Astrocyte (in vitro differentiated cells and primary cell): ENCODE measurements around the gene BST1. TPM values are rescaled to one million over a fixed set of nuclear protein-coding genes. Genes with fewer than 3 reads are reported as not detected.
"Not testable (repeated sequence)": the region's sequence is repeated elsewhere in the genome, so short reads cannot be mapped to it uniquely, and the experiment has no call there.

ENCODE experiments used
- DNase-seq: peaks from one replicate; pipeline ENCODE4 v3.0.0-alpha.2; 2010; ENCODE audit warnings: low read depth
- FAIRE-seq: peaks from 2 replicates; lab custom pipeline; 2011; peaks lifted over from hg19 to GRCh38; lab: Jason Lieb, UNC
- H2AFZ ChIP-seq: 2 replicates; pipeline ENCODE4 v1.6.0; 2012; ENCODE audit warnings: low read depth, low read length, inconsistent platforms
- H3K27ac ChIP-seq: 2 replicates; pipeline ENCODE4 v1.5.1; 2011; ENCODE audit warnings: low read depth, low read length, inconsistent platforms
- H3K27me3 ChIP-seq: 2 replicates; pipeline ENCODE4 v1.6.0; 2011; ENCODE audit warnings: low read length, inconsistent platforms; ENCODE audit not compliant: insufficient read depth
- H3K36me3 ChIP-seq: 2 replicates; pipeline ENCODE4 v1.5.1; 2011; ENCODE audit warnings: low read length, inconsistent platforms; ENCODE audit not compliant: insufficient read depth
- H3K4me1 ChIP-seq: 2 replicates; pipeline ENCODE4 v1.5.1; 2011; ENCODE audit warnings: low read length, inconsistent platforms; ENCODE audit not compliant: insufficient read depth
- H3K4me2 ChIP-seq: 2 replicates; pipeline ENCODE4 v1.6.0; 2012; ENCODE audit warnings: low read length, inconsistent platforms
- H3K4me3 ChIP-seq: 2 replicates; pipeline ENCODE4 v1.5.1; 2011; ENCODE audit warnings: low read depth, mild to moderate bottlenecking, low read length, inconsistent platforms; ENCODE audit not compliant: insufficient read depth
- H3K79me2 ChIP-seq: 2 replicates; pipeline ENCODE4 v1.6.0; 2012; ENCODE audit warnings: mild to moderate bottlenecking, low read length, inconsistent platforms; ENCODE audit not compliant: insufficient read depth
- H3K9ac ChIP-seq: 2 replicates; pipeline ENCODE4 v1.6.0; 2012; ENCODE audit warnings: mild to moderate bottlenecking, low read length, inconsistent platforms
- H3K9me3 ChIP-seq: 2 replicates; pipeline ENCODE4 v1.5.1; 2012; ENCODE audit warnings: low read depth, mild to moderate bottlenecking, low read length, inconsistent platforms; ENCODE audit not compliant: insufficient read depth
- H4K20me1 ChIP-seq: 2 replicates; pipeline ENCODE4 v1.6.0; 2012; ENCODE audit warnings: low read length, inconsistent platforms; ENCODE audit not compliant: insufficient read depth
- H3K27ac Mint-ChIP-seq: one replicate; pipeline ENCODE4 v1.8.0; 2021; ENCODE audit warnings: mild to moderate bottlenecking, mixed read lengths; ENCODE audit not compliant: unreplicated experiment
- H3K27me3 Mint-ChIP-seq: one replicate; pipeline ENCODE4 v1.8.0; 2021; ENCODE audit warnings: low read depth, mixed read lengths; ENCODE audit not compliant: unreplicated experiment
- H3K36me3 Mint-ChIP-seq: one replicate; pipeline ENCODE4 v1.8.0; 2021; ENCODE audit warnings: low read depth, mixed read lengths; ENCODE audit not compliant: unreplicated experiment
- H3K4me1 Mint-ChIP-seq: one replicate; pipeline ENCODE4 v1.8.0; 2021; ENCODE audit warnings: low read depth, mixed read lengths; ENCODE audit not compliant: unreplicated experiment
- H3K4me3 Mint-ChIP-seq: one replicate; pipeline ENCODE4 v1.8.0; 2021; ENCODE audit warnings: mild to moderate bottlenecking, moderate library complexity, mixed read lengths; ENCODE audit not compliant: unreplicated experiment
- H3K9me3 Mint-ChIP-seq: one replicate; pipeline ENCODE4 v1.8.0; 2021; ENCODE audit warnings: mild to moderate bottlenecking, mixed read lengths; ENCODE audit not compliant: unreplicated experiment
- CTCF ChIP-seq: IDR thresholded peaks from 2 replicates; pipeline ENCODE4 v1.5.1; 2011; ENCODE audit warnings: low read depth, mild to moderate bottlenecking, inconsistent platforms, low read length, moderate library complexity; ENCODE audit not compliant: insufficient read depth
- EZH2 ChIP-seq: IDR thresholded peaks from 2 replicates; pipeline ENCODE4 v1.6.1; 2012; ENCODE audit warnings: mild to moderate bottlenecking, low read length, inconsistent platforms; ENCODE audit not compliant: insufficient read depth
- total RNA-seq: library from RNA; stranded (reverse); gene quantifications from 2 replicates; pipeline ENCODE4 v1.2.1, GENCODE V29; 2021

Gene BST1
- total RNA-seq, 1 donor from 2014 or later, result 24.5 TPM

- H3K4me3 Mint-ChIP-seq, result no peak overlapping the region
- Histone ChIP-seq H2AFZ (no peak overlapping the region), H3K27me3 (no peaks in the 10 kb centered on the region), H3K4me3 (no peak overlapping the region), H3K36me3 (no peaks in the 10 kb centered on the region), H3K9ac (peak overlapping the region; percentile 50), H3K27ac (peak overlapping the region; percentile 85), H3K4me1 (peaks cover 30% of the 10 kb centered on the region), H4K20me1 (no peaks in the 10 kb centered on the region), H3K9me3 (no peaks in the 10 kb centered on the region), H3K79me2 (no peaks in the 10 kb centered on the region), H3K4me2 (peak overlapping the region; percentile 66)
- H3K27ac Mint-ChIP-seq, result peak overlapping the region; percentile 36
- no peaks in the 10 kb centered on the region for H3K27me3 Mint-ChIP-seq
- peak; percentile 50 for TF ChIP-seq CTCF
- no peak for TF ChIP-seq EZH2
- FAIRE-seq (peak; percentile 63), DNase-seq (peak; percentile 75)
- peaks cover 7% of the 10 kb centered on the region for H3K9me3 Mint-ChIP-seq
- H3K4me1 Mint-ChIP-seq, result peaks cover 32% of the 10 kb centered on the region
- H3K36me3 Mint-ChIP-seq, result no peaks in the 10 kb centered on the region
Measured at GRCh38 chr4:15756361-15756861, 53.5 kb downstream of the BST1 start.

DNA sequence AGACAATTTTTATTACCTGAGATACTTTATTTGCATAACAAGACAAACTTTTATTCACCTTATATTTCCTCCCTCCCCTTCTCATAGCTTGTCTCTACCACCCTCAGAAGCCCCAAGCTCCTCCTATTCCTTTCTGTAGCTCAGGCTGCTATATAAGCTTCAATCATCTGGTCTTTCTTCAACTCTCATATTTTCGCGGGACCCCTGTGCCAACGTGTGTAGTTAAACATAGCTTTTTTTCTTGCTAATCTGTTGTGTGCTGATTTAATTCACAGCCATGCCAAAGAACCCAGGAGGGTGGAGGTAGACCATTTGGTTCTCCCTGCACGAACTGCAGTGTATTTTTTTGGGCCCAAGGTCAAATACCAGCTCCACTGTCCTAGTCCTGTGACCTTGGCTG lies 54.2 kb downstream of the BST1 start:
- Histone ChIP-seq H2AFZ (no peak overlapping the region), H3K9ac (no peak overlapping the region), H3K27me3 (no peaks in the 10 kb centered on the region), H3K9me3 (no peaks in the 10 kb centered on the region), H3K27ac (peak overlapping the region; percentile 85), H3K4me1 (peaks cover 30% of the 10 kb centered on the region), H3K36me3 (no peaks in the 10 kb centered on the region), H3K4me2 (no peak overlapping the region), H3K79me2 (no peaks in the 10 kb centered on the region), H4K20me1 (no peaks in the 10 kb centered on the region), H3K4me3 (no peak overlapping the region)
- no peak overlapping the region for H3K4me3 Mint-ChIP-seq
- H3K36me3 Mint-ChIP-seq, result no peaks in the 10 kb centered on the region
- peaks cover 7% of the 10 kb centered on the region for H3K9me3 Mint-ChIP-seq
- H3K27me3 Mint-ChIP-seq, result no peaks in the 10 kb centered on the region
- peaks cover 32% of the 10 kb centered on the region for H3K4me1 Mint-ChIP-seq
- FAIRE-seq (no peak), DNase-seq (no peak)
- TF ChIP-seq CTCF (no peak), EZH2 (no peak)
- no peak overlapping the region for H3K27ac Mint-ChIP-seq

GRCh38 chr4:15758294-15758693 lies 55.4 kb downstream of the BST1 start:
- H3K4me2 ChIP-seq, result no peak overlapping the region
- H3K4me1 Mint-ChIP-seq, result peaks cover 31% of the 10 kb centered on the region
- DNase-seq (no peak), FAIRE-seq (no peak)
- no peaks in the 10 kb centered on the region for H3K27me3 Mint-ChIP-seq
- TF ChIP-seq EZH2, result no peak
- no peak for TF ChIP-seq CTCF
- H2AFZ ChIP-seq, result no peak overlapping the region
- no peak overlapping the region for H3K27ac Mint-ChIP-seq
- no peak overlapping the region for H3K9ac ChIP-seq
- no peaks in the 10 kb centered on the region for H3K79me2 ChIP-seq
- H3K27ac ChIP-seq, result no peak overlapping the region
- no peaks in the 10 kb centered on the region for H3K36me3 Mint-ChIP-seq
- H3K9me3 Mint-ChIP-seq, result peaks cover 7% of the 10 kb centered on the region
- H3K9me3 ChIP-seq, result no peaks in the 10 kb centered on the region
- no peaks in the 10 kb centered on the region for H3K27me3 ChIP-seq
- no peak overlapping the region for H3K4me3 ChIP-seq
- no peak overlapping the region for H3K4me3 Mint-ChIP-seq
- H4K20me1 ChIP-seq, result no peaks in the 10 kb centered on the region
- H3K36me3 ChIP-seq, result no peaks in the 10 kb centered on the region
- H3K4me1 ChIP-seq, result peaks cover 29% of the 10 kb centered on the region

DNA sequence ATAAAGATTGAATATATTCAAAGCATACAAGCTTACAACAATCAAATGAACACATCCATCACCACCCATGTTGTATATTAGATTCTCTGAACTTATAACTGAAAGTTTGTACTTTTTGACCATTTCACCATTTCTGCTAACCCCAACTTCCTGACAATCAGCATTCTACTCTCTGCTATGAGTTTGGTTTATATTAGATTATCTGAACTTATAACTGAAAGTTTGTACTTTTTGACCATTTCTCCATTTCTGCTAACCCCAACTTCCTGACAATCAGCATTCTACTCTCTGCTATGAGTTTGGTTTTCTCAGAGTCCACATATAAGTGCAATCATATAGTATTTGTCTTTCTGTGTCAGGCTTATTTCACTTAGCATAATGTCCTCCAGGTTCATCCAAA lies 59.6 kb downstream of the BST1 start:
- H3K27ac Mint-ChIP-seq, DNase-seq, H3K4me2 ChIP-seq, H3K9ac ChIP-seq, H3K27ac ChIP-seq, H3K4me1 ChIP-seq, H3K79me2 ChIP-seq, H3K4me1 Mint-ChIP-seq, H3K27me3 ChIP-seq, H3K9me3 ChIP-seq, FAIRE-seq, H4K20me1 ChIP-seq, H2AFZ ChIP-seq, H3K4me3 ChIP-seq, H3K9me3 Mint-ChIP-seq, H3K36me3 ChIP-seq, H3K36me3 Mint-ChIP-seq, H3K4me3 Mint-ChIP-seq: not testable (repeated sequence)
- peaks cover 14% of the 10 kb centered on the region for H3K27me3 Mint-ChIP-seq
